Right lobe of liver (tissue), 6 donors: ENCODE data around the gene ADARB2. TPM values are rescaled to one million over a fixed set of nuclear protein-coding genes. Genes with fewer than 3 reads are reported as not detected.

Source experiments
- ATAC-seq, 4 donors: fragments of 200-7000 bp; cut with Tn5 transposase; one replicate each; pipeline ENCODE4 v1.9.1; 2020; ENCODE audit warnings: mild to moderate bottlenecking in 4 of 4, moderate library complexity in 4 of 4
- DNase-seq, 3 donors: peaks; one replicate each; pipeline ENCODE4 v3.0.0-alpha.2; 2020
- H3K27ac ChIP-seq, 3 donors: fragments of 200-600 bp; one replicate each; pipeline ENCODE4 v1.8.0; 2022
- H3K27me3 ChIP-seq, 2 donors: fragments of 200-600 bp; one replicate each; pipeline ENCODE4 v1.8.0; 2022
- H3K36me3 ChIP-seq, 4 donors: fragments of 200-600 bp; sonication (generic) in 1 of 4; one replicate each; pipeline versions ENCODE4 v1.5.1 to v1.8.0; 2017 to 2022; ENCODE audit warnings: control low read depth in 1 of 4
- H3K4me1 ChIP-seq, 4 donors: fragments of 200-600 bp; sonication (generic) in 1 of 4; one replicate each; pipeline versions ENCODE4 v1.5.1 to v1.8.0; 2017 to 2022; ENCODE audit warnings: control low read depth in 1 of 4
- H3K4me3 ChIP-seq, 3 donors: fragments of 200-600 bp; one replicate each; pipeline ENCODE4 v1.8.0; 2022
- H3K9me3 ChIP-seq, 4 donors: fragments of 200-600 bp; sonication (generic) in 1 of 4; one replicate each; pipeline versions ENCODE4 v1.5.1 to v1.8.0; 2017 to 2022; ENCODE audit warnings: control low read depth in 1 of 4
- POLR2A ChIP-seq: fragments of 450-650 bp; IDR thresholded peaks from one replicate; pipeline ENCODE4 v1.6.1; 2017; ENCODE audit warnings: antibody characterized with exemption, mild to moderate bottlenecking
- WGBS: methylation state at CpG from one replicate; pipeline ENCODE4 v1.1.6; 2018; ENCODE audit warnings: low coverage, low lambda C conversion rate; ENCODE audit not compliant: insufficient coverage; ENCODE audit errors: missing lambda C conversion rate; 5-methylcytosine and 5-hydroxymethylcytosine counted together
- intact Hi-C, 2 donors: fragments of 100-400 bp; cut with DNase I; formaldehyde crosslinking; loops; one replicate each; pipeline versions ENCODE4 v1.11.2 to v1.14.1; 2022
- total RNA-seq, 6 experiments: library from RNA; depleted of rRNA in 2 of 6; stranded (reverse); fragments of >200 nt in 2 of 6; fragmentation: NEBNext Ultra II Directional in 3 of 6; extraction: Animal tissue kit (Norgen Biotek cat#: 25700) in 3 of 6; gene quantifications; one replicate each; pipeline versions ENCODE4 v1.1.0 to v1.2.4, GENCODE V29; 2016 to 2023
- TF ChIP-seq, protein P1 (sequence below), 4 donors: fragments of 200-600 bp in 3 of 4; fragments of 450-650 bp in 1 of 4; IDR thresholded peaks; one replicate each; pipeline versions ENCODE4 v1.5.1 to v1.8.0; 2016 to 2022; ENCODE audit warnings: antibody characterized with exemption in 4 of 4, mild to moderate bottlenecking in 2 of 4
- donor health status: DM: no; HTN: yes; CAD: no.
- donor health status: DM: no; HTN: no; CAD: no.
- donor health status: DM: no; HTN: no; CAD: no.
- donor health status: DM: no; HTN: yes; CAD: no.
- donor health status: DM: no; HTN: yes; CAD: no.

Gene ADARB2
- total RNA-seq, 6 experiments from 2014 or later, result 0.07 to 0.68 (median 0.42) TPM

DNA sequence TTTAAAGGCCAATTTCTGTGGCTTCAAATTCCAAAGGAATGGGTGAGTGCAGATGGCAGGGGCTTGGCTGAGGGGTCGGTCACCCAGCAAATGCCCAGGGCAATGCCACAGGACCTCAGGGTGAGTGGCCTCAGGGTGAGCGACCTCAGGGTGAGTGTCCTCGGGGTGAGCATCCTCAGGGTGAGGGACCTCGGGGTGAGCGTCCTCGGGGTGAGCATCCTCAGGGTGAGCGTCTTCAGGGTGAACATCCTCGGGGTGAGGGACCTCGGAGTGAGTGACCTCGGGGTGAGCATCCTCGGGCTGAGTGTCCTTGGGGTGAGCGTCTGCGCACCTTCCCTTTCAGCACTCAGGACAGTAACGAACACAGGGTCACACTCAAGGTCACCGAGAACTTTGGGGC lies 59.2 kb downstream of the ADARB2 start:
- TF ChIP-seq, protein P1, sequence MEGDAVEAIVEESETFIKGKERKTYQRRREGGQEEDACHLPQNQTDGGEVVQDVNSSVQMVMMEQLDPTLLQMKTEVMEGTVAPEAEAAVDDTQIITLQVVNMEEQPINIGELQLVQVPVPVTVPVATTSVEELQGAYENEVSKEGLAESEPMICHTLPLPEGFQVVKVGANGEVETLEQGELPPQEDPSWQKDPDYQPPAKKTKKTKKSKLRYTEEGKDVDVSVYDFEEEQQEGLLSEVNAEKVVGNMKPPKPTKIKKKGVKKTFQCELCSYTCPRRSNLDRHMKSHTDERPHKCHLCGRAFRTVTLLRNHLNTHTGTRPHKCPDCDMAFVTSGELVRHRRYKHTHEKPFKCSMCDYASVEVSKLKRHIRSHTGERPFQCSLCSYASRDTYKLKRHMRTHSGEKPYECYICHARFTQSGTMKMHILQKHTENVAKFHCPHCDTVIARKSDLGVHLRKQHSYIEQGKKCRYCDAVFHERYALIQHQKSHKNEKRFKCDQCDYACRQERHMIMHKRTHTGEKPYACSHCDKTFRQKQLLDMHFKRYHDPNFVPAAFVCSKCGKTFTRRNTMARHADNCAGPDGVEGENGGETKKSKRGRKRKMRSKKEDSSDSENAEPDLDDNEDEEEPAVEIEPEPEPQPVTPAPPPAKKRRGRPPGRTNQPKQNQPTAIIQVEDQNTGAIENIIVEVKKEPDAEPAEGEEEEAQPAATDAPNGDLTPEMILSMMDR (IDR thresholded peaks at IDR 0.05), result no peak
- TF ChIP-seq POLR2A, result no peak
- intact Hi-C loops, result no loop called here
- WGBS, result 38% methylated on average over 7 of the region's 15 CpGs
- DNase-seq (peak in 1 of 3 donors; percentile 28), ATAC-seq (no peak)
- Histone ChIP-seq H3K36me3 (no peaks in the 10 kb centered on the region), H3K27ac (no peak overlapping the region), H3K27me3 (no peaks in the 10 kb centered on the region), H3K9me3 (no peaks in the 10 kb centered on the region), H3K4me3 (no peak overlapping the region), H3K4me1 (no peaks in the 10 kb centered on the region)

DNA sequence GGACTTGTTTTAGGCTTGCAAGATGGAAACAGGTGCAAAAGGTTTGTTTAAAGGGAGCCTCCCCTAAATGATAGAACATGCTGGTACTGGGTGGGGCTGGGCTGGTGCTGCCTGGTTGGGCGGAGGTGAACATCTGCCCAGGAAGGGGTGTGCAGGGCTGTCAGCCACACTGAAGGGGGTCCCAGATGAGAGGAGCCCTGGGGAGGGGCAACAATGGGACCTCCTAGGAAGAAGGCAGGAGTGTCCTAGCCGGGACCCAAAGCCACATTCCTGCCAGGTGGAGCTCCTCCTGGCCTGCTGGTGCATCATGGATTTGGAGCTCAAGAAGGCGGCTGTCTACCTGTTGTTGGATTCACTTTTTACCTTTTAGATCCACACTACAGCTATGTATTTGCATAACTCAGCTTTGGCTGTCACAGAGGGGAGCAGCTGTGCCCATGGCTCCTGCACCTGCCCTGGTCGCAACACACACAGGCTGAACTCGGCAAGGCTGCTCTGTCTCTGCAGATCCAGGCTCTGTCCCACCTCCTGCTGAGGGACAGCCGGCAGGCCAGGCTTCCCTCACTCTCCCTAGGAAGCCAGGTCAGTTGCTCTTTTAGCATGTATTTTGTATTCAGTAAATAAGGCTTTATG lies 59.9 kb downstream of the ADARB2 start:
- Histone ChIP-seq H3K36me3 (no peaks in the 10 kb centered on the region), H3K27me3 (no peaks in the 10 kb centered on the region), H3K4me1 (no peaks in the 10 kb centered on the region), H3K4me3 (no peak overlapping the region), H3K27ac (no peak overlapping the region), H3K9me3 (no peaks in the 10 kb centered on the region)
- DNase-seq, result peak in 1 of 3 donors; percentile 19
- intact Hi-C loops, result no loop called here
- TF ChIP-seq POLR2A, result no peak
- TF ChIP-seq, protein P1 (IDR thresholded peaks at IDR 0.05), result no peak
- no peak for ATAC-seq
- 38% methylated on average over 2 of the region's 6 CpGs for WGBS

DNA sequence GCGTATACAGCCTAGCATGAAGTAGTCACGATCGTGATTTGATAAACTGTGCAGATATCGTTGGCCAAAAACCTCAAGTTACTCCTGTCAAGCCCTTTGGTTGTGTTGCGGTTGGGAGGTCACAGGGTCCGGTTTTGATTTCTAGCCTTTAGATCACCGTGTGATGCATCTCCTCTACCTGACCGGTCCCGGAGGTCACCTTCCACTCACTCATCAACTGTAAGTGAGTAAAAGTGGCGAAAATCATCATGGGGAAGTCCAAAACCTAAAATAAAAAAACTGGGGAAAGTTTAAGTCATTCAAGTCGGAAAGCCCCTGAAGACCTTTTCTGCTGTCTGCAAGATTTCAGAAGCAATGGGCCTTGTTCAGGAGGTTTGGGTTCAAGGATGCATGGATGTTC lies 62.8 kb downstream of the ADARB2 start:
- no peak for DNase-seq
- Histone ChIP-seq H3K9me3 (no peaks in the 10 kb centered on the region), H3K27me3 (no peaks in the 10 kb centered on the region), H3K27ac (no peak overlapping the region), H3K36me3 (no peaks in the 10 kb centered on the region), H3K4me3 (no peak overlapping the region), H3K4me1 (no peaks in the 10 kb centered on the region)
- 64% methylated on average over 11 of the region's 11 CpGs for WGBS
- TF ChIP-seq, protein P1 (IDR thresholded peaks at IDR 0.05), result no peak
- ATAC-seq, result no peak
- intact Hi-C loops, result no loop called here

DNA sequence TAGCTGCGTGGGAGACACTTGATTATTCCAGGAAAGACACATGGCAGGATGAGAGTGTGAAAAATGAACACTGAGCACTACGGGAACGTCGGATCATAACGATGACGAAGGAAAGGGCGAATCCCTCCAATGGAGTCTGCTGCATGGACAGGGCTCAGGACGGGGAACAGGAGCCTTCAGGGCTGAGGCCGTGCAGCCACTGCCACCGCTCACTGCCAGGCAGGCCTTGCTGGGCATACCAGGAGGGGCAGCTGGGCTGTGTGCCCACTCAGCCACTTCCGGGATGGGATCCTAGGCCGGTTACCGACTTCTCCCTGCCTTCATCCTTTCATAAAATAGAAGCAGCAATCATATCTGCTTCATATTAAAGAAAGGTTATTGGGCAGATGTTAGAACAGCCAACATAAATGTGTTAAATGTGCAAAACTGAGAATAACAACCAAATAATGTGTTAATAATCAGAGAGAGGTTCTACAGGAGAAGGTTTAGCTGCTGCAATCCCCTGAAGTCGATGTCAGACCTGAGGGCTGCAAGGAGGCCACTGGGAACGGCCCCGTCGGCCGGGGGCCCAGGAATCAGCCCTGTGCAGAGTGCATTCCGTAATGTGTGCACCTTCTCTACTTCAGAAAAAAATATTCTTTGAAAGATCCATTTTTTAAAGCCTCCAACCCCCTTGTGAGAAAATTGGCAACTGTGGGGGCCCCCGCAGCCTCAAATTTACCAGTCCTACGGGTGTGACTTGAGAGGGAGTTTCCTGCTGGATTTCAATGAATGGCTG lies 63.6 kb downstream of the ADARB2 start:
- TF ChIP-seq POLR2A, result no peak
- TF ChIP-seq, protein P1 (IDR thresholded peaks at IDR 0.05), result no peak
- Histone ChIP-seq H3K27me3 (no peaks in the 10 kb centered on the region), H3K9me3 (no peaks in the 10 kb centered on the region), H3K36me3 (no peaks in the 10 kb centered on the region), H3K27ac (no peak overlapping the region), H3K4me1 (no peaks in the 10 kb centered on the region), H3K4me3 (no peak overlapping the region)
- WGBS, result 75% methylated on average over 14 of the region's 21 CpGs
- no peak for DNase-seq
- no peak for ATAC-seq
- intact Hi-C loops, result no loop called here
